HUES48 (cell line): ENCODE results near the gene DYNC2H1.
"Not testable (repeated sequence)": the region's sequence is repeated elsewhere in the genome, so short reads cannot be mapped to it uniquely, and the experiment has no call there.

Experiments
- H3K27ac ChIP-seq: one replicate; pipeline ENCODE4 v1.7.0; 2013; ENCODE audit warnings: low read depth, low read length, inconsistent platforms
- H3K27me3 ChIP-seq: 2 replicates; pipeline ENCODE4 v1.6.1; 2013; ENCODE audit warnings: mild to moderate bottlenecking, low read length; ENCODE audit not compliant: control insufficient read depth, insufficient read depth
- H3K36me3 ChIP-seq: 2 replicates; pipeline ENCODE4 v1.6.1; 2013; ENCODE audit warnings: low read length; ENCODE audit not compliant: control insufficient read depth, insufficient read depth
- H3K4me1 ChIP-seq: 2 replicates; pipeline ENCODE4 v1.6.1; 2013; ENCODE audit warnings: mild to moderate bottlenecking, low read length; ENCODE audit not compliant: control insufficient read depth, insufficient read depth
- H3K4me3 ChIP-seq: 2 replicates; pipeline ENCODE4 v1.5.1; 2013; ENCODE audit warnings: mild to moderate bottlenecking, low read depth, low read length
- H3K9ac ChIP-seq: 2 replicates; pipeline ENCODE4 v1.6.1; 2013; ENCODE audit warnings: mild to moderate bottlenecking, low read depth, low read length, moderate library complexity
- H3K9me3 ChIP-seq: 2 replicates; pipeline ENCODE4 v1.6.1; 2013; ENCODE audit warnings: low read length; ENCODE audit not compliant: control insufficient read depth, insufficient read depth

Gene DYNC2H1

DNA sequence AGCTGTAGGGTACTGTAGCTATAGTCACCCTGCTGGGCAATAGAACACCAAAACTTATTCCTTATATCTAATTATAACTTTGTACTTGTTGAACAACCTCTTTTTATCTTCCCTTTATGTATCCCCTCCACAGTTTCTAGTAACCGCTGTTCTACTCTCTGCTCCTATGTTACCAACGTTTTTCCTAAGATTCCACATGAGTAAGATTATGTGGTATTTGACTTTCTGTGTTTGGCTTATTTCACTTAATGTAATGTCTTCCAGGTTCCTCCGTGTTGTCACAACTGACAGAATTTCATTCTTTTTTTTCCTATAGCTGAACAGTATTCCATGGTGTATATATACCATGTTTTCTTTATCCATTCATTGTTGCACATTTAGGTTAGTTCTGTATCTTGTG lies 258.4 kb downstream of the DYNC2H1 start:
- no peak overlapping the region for H3K27ac ChIP-seq
- H3K9ac ChIP-seq = no peak overlapping the region
- H3K9me3 ChIP-seq = no peaks in the 10 kb centered on the region
- no peaks in the 10 kb centered on the region for H3K27me3 ChIP-seq
- no peaks in the 10 kb centered on the region for H3K4me1 ChIP-seq
- no peak overlapping the region for H3K4me3 ChIP-seq
- H3K36me3 ChIP-seq = no peaks in the 10 kb centered on the region

DNA sequence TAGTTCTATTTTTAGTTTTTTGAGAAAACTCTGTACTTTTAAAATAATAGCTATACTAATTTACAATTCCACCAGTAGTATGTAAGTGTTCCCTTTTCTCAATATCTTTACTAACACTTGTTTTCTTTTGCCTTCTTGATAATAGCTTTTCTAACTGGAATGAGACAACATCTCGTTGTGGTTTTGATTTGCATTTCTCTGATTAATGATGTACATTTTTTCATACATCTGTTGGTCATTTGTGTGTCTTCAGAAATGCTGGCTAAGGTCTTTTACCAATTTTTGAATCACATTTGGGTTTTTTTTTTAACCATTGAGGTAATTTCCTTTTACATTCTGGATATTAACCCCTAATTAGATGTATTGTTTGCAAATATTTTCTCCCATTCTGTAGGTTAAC lies 258.9 kb downstream of the DYNC2H1 start:
- Histone ChIP-seq H3K9me3 (no peaks in the 10 kb centered on the region), H3K27ac (no peak overlapping the region), H3K36me3 (no peaks in the 10 kb centered on the region), H3K4me1 (no peaks in the 10 kb centered on the region), H3K27me3 (no peaks in the 10 kb centered on the region), H3K9ac (no peak overlapping the region), H3K4me3 (no peak overlapping the region)

DNA sequence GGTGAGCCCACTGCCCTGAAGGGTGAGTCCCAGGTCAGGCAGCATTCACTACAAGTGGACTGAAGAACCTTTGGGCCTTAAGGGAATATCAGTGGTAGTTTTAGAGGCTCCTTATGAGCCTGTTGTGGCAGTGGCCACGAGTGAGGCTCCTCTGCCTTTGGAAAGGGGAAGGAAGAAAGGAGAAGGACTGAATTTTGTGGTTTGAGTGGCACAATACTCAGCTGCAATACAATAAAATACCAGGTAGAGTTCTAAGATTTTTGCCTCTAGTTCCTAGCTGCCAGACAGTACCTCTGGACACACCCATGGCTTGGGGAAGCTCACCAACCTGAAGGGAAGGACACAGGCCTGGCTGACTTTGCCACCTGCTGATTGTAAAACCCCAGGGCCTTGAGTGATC lies 260.9 kb downstream of the DYNC2H1 start:
- Histone ChIP-seq H3K9me3 (peaks cover 5% of the 10 kb centered on the region), H3K4me3 (no peak overlapping the region), H3K36me3 (no peaks in the 10 kb centered on the region), H3K9ac (no peak overlapping the region), H3K4me1 (no peaks in the 10 kb centered on the region), H3K27ac (no peak overlapping the region), H3K27me3 (no peaks in the 10 kb centered on the region)

GRCh38 chr11:103372906-103373305 lies 263.7 kb downstream of the DYNC2H1 start:
- Histone ChIP-seq H3K36me3 (no peaks in the 10 kb centered on the region), H3K4me1 (no peaks in the 10 kb centered on the region), H3K9ac (no peak overlapping the region), H3K4me3 (no peak overlapping the region), H3K27me3 (no peaks in the 10 kb centered on the region), H3K9me3 (peaks cover 5% of the 10 kb centered on the region), H3K27ac (no peak overlapping the region)

- not testable (repeated sequence) for H3K27me3 ChIP-seq, H3K4me1 ChIP-seq, H3K9me3 ChIP-seq, H3K4me3 ChIP-seq, H3K27ac ChIP-seq, H3K36me3 ChIP-seq, H3K9ac ChIP-seq
These were observed 265.0 kb downstream of the DYNC2H1 start for GRCh38 chr11:103374227-103374626.

DNA sequence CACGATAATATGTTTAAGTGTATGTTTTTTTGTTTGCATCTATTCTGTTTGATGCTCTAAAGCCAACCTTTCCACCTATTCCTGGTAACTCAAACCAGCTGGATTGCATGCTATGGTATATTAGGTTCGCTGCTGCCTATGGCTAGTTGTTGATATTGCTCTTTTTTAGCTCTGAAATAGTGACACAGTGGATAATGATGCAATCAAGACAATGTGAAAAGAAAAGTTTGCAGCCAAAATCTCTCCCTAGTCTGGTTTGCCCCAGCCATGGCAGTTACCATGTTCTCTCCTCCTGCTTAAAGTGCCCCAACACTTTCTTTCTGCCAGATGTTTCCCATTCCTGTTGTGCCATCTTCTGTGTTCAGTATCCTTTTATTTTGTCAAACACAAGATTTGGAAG lies 269.7 kb downstream of the DYNC2H1 start:
- H3K4me1 ChIP-seq = no peaks in the 10 kb centered on the region
- no peak overlapping the region for H3K9ac ChIP-seq
- no peaks in the 10 kb centered on the region for H3K36me3 ChIP-seq
- no peak overlapping the region for H3K27ac ChIP-seq
- no peaks in the 10 kb centered on the region for H3K27me3 ChIP-seq
- H3K9me3 ChIP-seq = peaks cover 3% of the 10 kb centered on the region
- H3K4me3 ChIP-seq = no peak overlapping the region

- Histone ChIP-seq H3K9me3 (no peaks in the 10 kb centered on the region; the same call in 1 of the 2 replicates), H3K27me3 (no peaks in the 10 kb centered on the region), H3K27ac (no peak overlapping the region), H3K36me3 (no peaks in the 10 kb centered on the region), H3K4me1 (no peaks in the 10 kb centered on the region), H3K4me3 (no peak overlapping the region), H3K9ac (no peak overlapping the region)
These were observed 270.8 kb downstream of the DYNC2H1 start for GRCh38 chr11:103380031-103380430.

- Histone ChIP-seq H3K27ac (no peak overlapping the region), H3K27me3 (no peaks in the 10 kb centered on the region), H3K9me3 (no peaks in the 10 kb centered on the region), H3K4me3 (no peak overlapping the region), H3K36me3 (no peaks in the 10 kb centered on the region), H3K9ac (no peak overlapping the region), H3K4me1 (no peaks in the 10 kb centered on the region)
These were observed 275.4 kb downstream of the DYNC2H1 start for GRCh38 chr11:103384652-103385051.

- H3K27ac ChIP-seq = no peak overlapping the region
These were observed 286.4 kb downstream of the DYNC2H1 start for GRCh38 chr11:103395612-103396011.

GRCh38 chr11:103396237-103396636 lies 287.0 kb downstream of the DYNC2H1 start:
- H3K9me3 ChIP-seq = 0 out of 2 replicates have a peak, but pooled peaks cover 4% of the 10 kb centered on the region
- H3K27me3 ChIP-seq = no peaks in the 10 kb centered on the region
- no peaks in the 10 kb centered on the region for H3K36me3 ChIP-seq
- H3K4me3 ChIP-seq = no peak overlapping the region
- no peak overlapping the region for H3K9ac ChIP-seq
- H3K27ac ChIP-seq = no peak overlapping the region
- no peaks in the 10 kb centered on the region for H3K4me1 ChIP-seq

More at GRCh38 chr11:103395612-103396011, 286.4 kb downstream of the DYNC2H1 start:
- Histone ChIP-seq H3K4me1 (no peaks in the 10 kb centered on the region), H3K9ac (no peak overlapping the region), H3K27me3 (no peaks in the 10 kb centered on the region), H3K9me3 (0 out of 2 replicates have a peak, but pooled peaks cover 4% of the 10 kb centered on the region), H3K36me3 (no peaks in the 10 kb centered on the region), H3K4me3 (no peak overlapping the region)

GRCh38 chr11:103397369-103397768 lies 288.1 kb downstream of the DYNC2H1 start:
- Histone ChIP-seq H3K4me3 (no peak overlapping the region), H3K9ac (no peak overlapping the region)

GRCh38 chr11:103398829-103399228 lies 289.6 kb downstream of the DYNC2H1 start:
- no peak overlapping the region for H3K27ac ChIP-seq
- H3K9me3 ChIP-seq = no peaks in the 10 kb centered on the region

More at GRCh38 chr11:103397369-103397768, 288.1 kb downstream of the DYNC2H1 start:
- H3K4me1 ChIP-seq = no peaks in the 10 kb centered on the region
- H3K27ac ChIP-seq = no peak overlapping the region
- H3K27me3 ChIP-seq = no peaks in the 10 kb centered on the region
- 0 out of 2 replicates have a peak, but pooled peaks cover 3% of the 10 kb centered on the region for H3K9me3 ChIP-seq
- H3K36me3 ChIP-seq = no peaks in the 10 kb centered on the region

More at GRCh38 chr11:103398829-103399228, 289.6 kb downstream of the DYNC2H1 start:
- Histone ChIP-seq H3K27me3 (no peaks in the 10 kb centered on the region), H3K4me3 (no peak overlapping the region), H3K9ac (no peak overlapping the region), H3K36me3 (no peaks in the 10 kb centered on the region), H3K4me1 (no peaks in the 10 kb centered on the region)
